UCSD-AML1 (cell line): ENCODE data around the gene GBGT1.

ENCODE experiments used
- DNase-seq: peaks from one replicate; lab custom pipeline; 2025; ENCODE audit not compliant: unreplicated experiment; lab: John Stamatoyannopoulos, UW

GBGT1 gene

GRCh38 chr9:133116346-133117231, 47.1 kb downstream of the GBGT1 start:
- no peak for DNase-seq

- DNase-seq: no peak
These were observed 47.9 kb downstream of the GBGT1 start for GRCh38 chr9:133115604-133116345.

GRCh38 chr9:133114886-133115603, 48.7 kb downstream of the GBGT1 start:
- DNase-seq: peak; percentile 64

- DNase-seq: peak; percentile 46
These were observed 49.5 kb downstream of the GBGT1 start for GRCh38 chr9:133113949-133114885.

- DNase-seq: peak; percentile 76
These were observed 50.4 kb downstream of the GBGT1 start for GRCh38 chr9:133113163-133113948.

- peak; percentile 83 for DNase-seq
These were observed 51.1 kb downstream of the GBGT1 start for GRCh38 chr9:133112663-133113026.

GRCh38 chr9:133111808-133112662, 51.7 kb downstream of the GBGT1 start:
- DNase-seq: no peak

GRCh38 chr9:133109931-133110650, 53.6 kb downstream of the GBGT1 start:
- no peak for DNase-seq

GRCh38 chr9:133108794-133109641, 54.7 kb downstream of the GBGT1 start:
- DNase-seq: no peak

- DNase-seq: no peak
These were observed 55.5 kb downstream of the GBGT1 start for GRCh38 chr9:133107961-133108793.

- DNase-seq: no peak
These were observed 56.4 kb downstream of the GBGT1 start for GRCh38 chr9:133107245-133107722.

- no peak for DNase-seq
These were observed 57.0 kb downstream of the GBGT1 start for GRCh38 chr9:133106511-133107244.

GRCh38 chr9:133105461-133105770, 58.3 kb downstream of the GBGT1 start:
- no peak for DNase-seq

GRCh38 chr9:133104718-133105460, 58.8 kb downstream of the GBGT1 start:
- DNase-seq: no peak

GRCh38 chr9:133103987-133104505, 59.7 kb downstream of the GBGT1 start:
- DNase-seq: no peak
